Measurements from ENCODE around the gene NPTXR. TPM values are rescaled to one million over a fixed set of nuclear protein-coding genes. Genes with fewer than 3 reads are reported as not detected.

The NPTXR gene
- total and polyA plus RNA-seq, 4 experiments from 2014 or later, result 0.31 to 9.0 (median 4.6) TPM

- H3K27me3 ChIP-seq (ENCODE audit: insufficient read depth, low read length), result no peaks in the 10 kb centered on the region
- peak overlapping the region in 1 of 2 donors; percentile 52 for H3K4me3 ChIP-seq (ENCODE audit: low read length in 2 of 2)
- no peak for DNase-seq
- no peaks in the 10 kb centered on the region for H3K9me3 ChIP-seq (ENCODE audit: control insufficient read depth in 1 of 2, low read length in 2 of 2)
- peaks cover 0 to 9% of the 10 kb centered on the region in 2 donors for H3K36me3 Mint-ChIP-seq
- H3K4me3 Mint-ChIP-seq, result peak overlapping the region; percentile 88 to 93 (median 91)
- H3K36me3 ChIP-seq (ENCODE audit: insufficient read depth, low read length), result no peaks in the 10 kb centered on the region
- ChIA-PET CTCF (ENCODE audit: partially characterized antibody) (interaction anchor here (1.2 to 1.6 kb wide), 4 partner anchors 23 to 59 kb away, joined by 3 to 4 read pairs (median 3); no protein-coding TSS in a partner anchor), POLR2A (ENCODE audit: partially characterized antibody) (interaction anchor here (1.1 to 1.2 kb wide), 2 partner anchors 24 to 62 kb away, joined by 3 to 4 read pairs; no protein-coding TSS in a partner anchor)
- peak overlapping the region; percentile 66 to 97 (median 94) for H3K27ac Mint-ChIP-seq
- peaks cover 9 to 17% (median 13%) of the 10 kb centered on the region in 4 donors for H3K4me1 Mint-ChIP-seq
- H3K27ac ChIP-seq (ENCODE audit: low read depth, low read length), result peak overlapping the region; percentile 78
- no peaks in the 10 kb centered on the region for H3K9me3 Mint-ChIP-seq
- H3K27me3 Mint-ChIP-seq, result peaks cover 4 to 14% of the 10 kb centered on the region in 2 donors
- peaks cover 16% of the 10 kb centered on the region for H3K4me1 ChIP-seq (ENCODE audit: insufficient read depth, low read length)
- intact Hi-C loops (cut with micrococcal nuclease), result no loop called here
Observed at GRCh38 chr22:38792833-38793232, 51.0 kb downstream of the NPTXR start.

GRCh38 chr22:38789606-38790005, 54.2 kb downstream of the NPTXR start:
- CTCF ChIA-PET (ENCODE audit: partially characterized antibody), result interaction anchor here (1.2 kb wide), 1 partner anchor 57 kb away, joined by 3 read pairs; no protein-coding TSS in a partner anchor
- Mint-ChIP-seq H3K4me3 (no peak overlapping the region), H3K36me3 (peaks cover 4 to 9% of the 10 kb centered on the region in 2 donors), H3K27me3 (no peaks in the 10 kb centered on the region), H3K9me3 (no peaks in the 10 kb centered on the region), H3K4me1 (peaks cover 8 to 16% (median 11%) of the 10 kb centered on the region in 4 donors), H3K27ac (no peak overlapping the region)
- H3K27ac ChIP-seq (ENCODE audit: low read depth, low read length), result no peak overlapping the region
- no peak overlapping the region for H3K4me3 ChIP-seq (ENCODE audit: low read length in 2 of 2)
- H3K9me3 ChIP-seq (ENCODE audit: control insufficient read depth in 1 of 2, low read length in 2 of 2), result no peaks in the 10 kb centered on the region
- intact Hi-C loops (cut with micrococcal nuclease), result no loop called here
- H3K27me3 ChIP-seq (ENCODE audit: insufficient read depth, low read length), result no peaks in the 10 kb centered on the region
- peaks cover 14% of the 10 kb centered on the region for H3K4me1 ChIP-seq (ENCODE audit: insufficient read depth, low read length)
- no peak for DNase-seq
- no peaks in the 10 kb centered on the region for H3K36me3 ChIP-seq (ENCODE audit: insufficient read depth, low read length)
- POLR2A ChIA-PET (ENCODE audit: partially characterized antibody), result no interaction called here

GRCh38 chr22:38788846-38789245, 55.0 kb downstream of the NPTXR start:
- ChIA-PET CTCF (ENCODE audit: partially characterized antibody) (interaction anchor here (1.2 kb wide), 1 partner anchor 57 kb away, joined by 3 read pairs; no protein-coding TSS in a partner anchor), POLR2A (ENCODE audit: partially characterized antibody) (no interaction called here)
- intact Hi-C loops (cut with micrococcal nuclease), result no loop called here
- Histone ChIP-seq H3K27ac (ENCODE audit: low read depth, low read length) (no peak overlapping the region), H3K4me3 (ENCODE audit: low read length in 2 of 2) (no peak overlapping the region), H3K4me1 (ENCODE audit: insufficient read depth, low read length) (peaks cover 9% of the 10 kb centered on the region), H3K36me3 (ENCODE audit: insufficient read depth, low read length) (no peaks in the 10 kb centered on the region), H3K9me3 (ENCODE audit: control insufficient read depth in 1 of 2, low read length in 2 of 2) (no peaks in the 10 kb centered on the region), H3K27me3 (ENCODE audit: insufficient read depth, low read length) (no peaks in the 10 kb centered on the region)
- no peaks in the 10 kb centered on the region for H3K27me3 Mint-ChIP-seq
- peaks cover 4 to 9% of the 10 kb centered on the region in 2 donors for H3K36me3 Mint-ChIP-seq
- no peaks in the 10 kb centered on the region for H3K9me3 Mint-ChIP-seq
- no peak overlapping the region for H3K4me3 Mint-ChIP-seq
- H3K4me1 Mint-ChIP-seq, result peaks cover 5 to 9% (median 8%) of the 10 kb centered on the region in 4 donors
- no peak for DNase-seq
- no peak overlapping the region for H3K27ac Mint-ChIP-seq

- DNase-seq, result no peak
- CTCF ChIA-PET (ENCODE audit: partially characterized antibody), result no interaction called here
Observed at GRCh38 chr22:38788021-38788816, 55.6 kb downstream of the NPTXR start.

GRCh38 chr22:38786631-38787030, 57.2 kb downstream of the NPTXR start:
- Histone ChIP-seq H3K4me1 (ENCODE audit: insufficient read depth, low read length) (peaks cover 7% of the 10 kb centered on the region), H3K4me3 (ENCODE audit: low read length in 2 of 2) (no peak overlapping the region)

More at GRCh38 chr22:38788021-38788816, 55.6 kb downstream of the NPTXR start:
- intact Hi-C loops (cut with micrococcal nuclease), result no loop called here
- Mint-ChIP-seq H3K4me3 (peak overlapping the region in 1 of 8 donors; percentile 29), H3K27ac (no peak overlapping the region), H3K4me1 (peaks cover 4 to 10% (median 6%) of the 10 kb centered on the region in 4 donors), H3K36me3 (peaks cover 4 to 7% of the 10 kb centered on the region in 2 donors), H3K9me3 (no peaks in the 10 kb centered on the region), H3K27me3 (no peaks in the 10 kb centered on the region)
- Histone ChIP-seq H3K27me3 (ENCODE audit: insufficient read depth, low read length) (no peaks in the 10 kb centered on the region), H3K27ac (ENCODE audit: low read depth, low read length) (no peak overlapping the region), H3K4me3 (ENCODE audit: low read length in 2 of 2) (no peak overlapping the region), H3K9me3 (ENCODE audit: control insufficient read depth in 1 of 2, low read length in 2 of 2) (no peaks in the 10 kb centered on the region), H3K4me1 (ENCODE audit: insufficient read depth, low read length) (peaks cover 6% of the 10 kb centered on the region), H3K36me3 (ENCODE audit: insufficient read depth, low read length) (no peaks in the 10 kb centered on the region)
- POLR2A ChIA-PET (ENCODE audit: partially characterized antibody), result no interaction called here

GRCh38 chr22:38784856-38785255, 59.0 kb downstream of the NPTXR start:
- intact Hi-C loops (cut with micrococcal nuclease), result no loop called here
- no peaks in the 10 kb centered on the region for H3K9me3 Mint-ChIP-seq
- no peak for DNase-seq
- H3K27me3 Mint-ChIP-seq, result no peaks in the 10 kb centered on the region
- peaks cover 8% of the 10 kb centered on the region for H3K36me3 ChIP-seq (ENCODE audit: insufficient read depth, low read length)
- peaks cover 7% of the 10 kb centered on the region for H3K4me1 ChIP-seq (ENCODE audit: insufficient read depth, low read length)
- no peaks in the 10 kb centered on the region for H3K27me3 ChIP-seq (ENCODE audit: insufficient read depth, low read length)
- CTCF ChIA-PET (ENCODE audit: partially characterized antibody), result interaction anchor here (0.7 kb wide), 2 partner anchors 19 to 20 kb away, joined by 3 read pairs; no protein-coding TSS in a partner anchor
- POLR2A ChIA-PET (ENCODE audit: partially characterized antibody), result no interaction called here
- no peak overlapping the region for H3K4me3 Mint-ChIP-seq
- H3K9me3 ChIP-seq (ENCODE audit: control insufficient read depth in 1 of 2, low read length in 2 of 2), result no peaks in the 10 kb centered on the region
- H3K4me1 Mint-ChIP-seq, result peaks cover 0 to 21% (median 5%) of the 10 kb centered on the region in 4 donors
- no peak overlapping the region for H3K27ac ChIP-seq (ENCODE audit: low read depth, low read length)
- no peak overlapping the region for H3K4me3 ChIP-seq (ENCODE audit: low read length in 2 of 2)
- H3K36me3 Mint-ChIP-seq, result peaks cover 18 to 22% of the 10 kb centered on the region in 2 donors
- no peak overlapping the region for H3K27ac Mint-ChIP-seq

More at GRCh38 chr22:38786631-38787030, 57.2 kb downstream of the NPTXR start:
- no peak overlapping the region for H3K4me3 Mint-ChIP-seq
- ChIA-PET CTCF (ENCODE audit: partially characterized antibody) (no interaction called here), POLR2A (ENCODE audit: partially characterized antibody) (no interaction called here)
- intact Hi-C loops (cut with micrococcal nuclease), result no loop called here
- H3K27me3 Mint-ChIP-seq, result no peaks in the 10 kb centered on the region
- Histone ChIP-seq H3K27ac (ENCODE audit: low read depth, low read length) (no peak overlapping the region), H3K27me3 (ENCODE audit: insufficient read depth, low read length) (no peaks in the 10 kb centered on the region), H3K36me3 (ENCODE audit: insufficient read depth, low read length) (peaks cover 3% of the 10 kb centered on the region), H3K9me3 (ENCODE audit: control insufficient read depth in 1 of 2, low read length in 2 of 2) (no peaks in the 10 kb centered on the region)
- no peak overlapping the region for H3K27ac Mint-ChIP-seq
- no peaks in the 10 kb centered on the region for H3K9me3 Mint-ChIP-seq
- DNase-seq, result no peak
- H3K4me1 Mint-ChIP-seq, result peaks cover 0 to 20% (median 5%) of the 10 kb centered on the region in 4 donors
- H3K36me3 Mint-ChIP-seq, result peaks cover 11 to 12% of the 10 kb centered on the region in 2 donors

- Histone ChIP-seq H3K4me3 (ENCODE audit: low read length in 2 of 2) (no peak overlapping the region), H3K27me3 (ENCODE audit: insufficient read depth, low read length) (no peaks in the 10 kb centered on the region), H3K27ac (ENCODE audit: low read depth, low read length) (no peak overlapping the region), H3K4me1 (ENCODE audit: insufficient read depth, low read length) (peaks cover 7% of the 10 kb centered on the region), H3K9me3 (ENCODE audit: control insufficient read depth in 1 of 2, low read length in 2 of 2) (no peaks in the 10 kb centered on the region), H3K36me3 (ENCODE audit: insufficient read depth, low read length) (peaks cover 8% of the 10 kb centered on the region)
- peak overlapping the region in 1 of 7 donors; percentile 22 for H3K27ac Mint-ChIP-seq
- peaks cover 0 to 21% (median 5%) of the 10 kb centered on the region in 4 donors for H3K4me1 Mint-ChIP-seq
- peaks cover 20 to 25% of the 10 kb centered on the region in 2 donors for H3K36me3 Mint-ChIP-seq
- intact Hi-C loops (cut with micrococcal nuclease), result no loop called here
- H3K4me3 Mint-ChIP-seq, result no peak overlapping the region
- H3K9me3 Mint-ChIP-seq, result no peaks in the 10 kb centered on the region
- no peak for DNase-seq
- H3K27me3 Mint-ChIP-seq, result no peaks in the 10 kb centered on the region
- CTCF ChIA-PET (ENCODE audit: partially characterized antibody), result interaction anchor here (0.7 kb wide), 1 partner anchor 18 kb away, joined by 3 read pairs; no protein-coding TSS in a partner anchor
- POLR2A ChIA-PET (ENCODE audit: partially characterized antibody), result no interaction called here
Observed at GRCh38 chr22:38784035-38784434, 59.8 kb downstream of the NPTXR start.

Measured in CD4-positive, alpha-beta memory T cell (primary cell).